DND-41 (cell line): ENCODE results near the gene LENG9.

ENCODE experiments used
- ATAC-seq: fragments of 200-7000 bp; cut with Tn5 transposase; 3 replicates; pipeline ENCODE4 v1.9.1; 2021; ENCODE audit warnings: low read depth; ENCODE audit not compliant: insufficient read depth
- DNase-seq: peaks from one replicate; pipeline ENCODE4 v3.0.0-alpha.2; 2020
- H2AFZ ChIP-seq: 2 replicates; pipeline ENCODE4 v1.6.0; 2012; ENCODE audit warnings: low read depth, low read length
- H3K27ac ChIP-seq: 2 replicates; pipeline ENCODE4 v1.5.1; 2012; ENCODE audit warnings: low read length, inconsistent platforms
- H3K27me3 ChIP-seq: fragments of 200-600 bp; sonication (generic); 2 replicates; pipeline ENCODE4 v1.6.0; 2012; ENCODE audit warnings: low read length, mild to moderate bottlenecking, inconsistent platforms; ENCODE audit not compliant: insufficient read depth, poor library complexity
- H3K36me3 ChIP-seq: 2 replicates; pipeline ENCODE4 v1.5.1; 2012; ENCODE audit warnings: low read length, inconsistent platforms; ENCODE audit not compliant: insufficient read depth
- H3K4me1 ChIP-seq: 2 replicates; pipeline ENCODE4 v1.5.1; 2012; ENCODE audit warnings: mild to moderate bottlenecking, low read length; ENCODE audit not compliant: insufficient read depth
- H3K4me2 ChIP-seq: 2 replicates; pipeline ENCODE4 v1.6.0; 2012; ENCODE audit warnings: mild to moderate bottlenecking, moderate library complexity, low read length, inconsistent platforms; ENCODE audit not compliant: insufficient read depth
- H3K4me3 ChIP-seq, 2 experiments: fragments of 200-600 bp in 1 of 2; shearing (Covaris generic) in 1 of 2; 2 replicates each; pipeline ENCODE4 v1.5.1; 2012 to 2016; ENCODE audit warnings: inconsistent platforms in 2 of 2, low read length in 2 of 2, mild to moderate bottlenecking in 2 of 2, low read depth in 1 of 2, moderate library complexity in 1 of 2
- H3K79me2 ChIP-seq: 2 replicates; pipeline ENCODE4 v1.6.0; 2012; ENCODE audit warnings: low read length, inconsistent platforms; ENCODE audit not compliant: insufficient read depth
- H3K9ac ChIP-seq: 2 replicates; pipeline ENCODE4 v1.6.0; 2012; ENCODE audit warnings: low read depth, mild to moderate bottlenecking, inconsistent platforms, low read length, moderate library complexity
- H3K9me3 ChIP-seq: 2 replicates; pipeline ENCODE4 v1.5.1; 2012; ENCODE audit warnings: low read length, moderate library complexity, mild to moderate bottlenecking, inconsistent platforms; ENCODE audit not compliant: insufficient read depth, severe bottlenecking
- H4K20me1 ChIP-seq: 2 replicates; pipeline ENCODE4 v1.6.0; 2012; ENCODE audit warnings: low read length; ENCODE audit not compliant: insufficient read depth
- CTCF ChIP-seq: IDR thresholded peaks from 2 replicates; pipeline ENCODE4 v1.5.1; 2012; ENCODE audit warnings: borderline replicate concordance, low read length, moderate library complexity, mild to moderate bottlenecking; ENCODE audit not compliant: poor library complexity, severe bottlenecking; ENCODE audit errors: extremely low read depth
- EZH2 ChIP-seq: IDR thresholded peaks from 3 replicates; pipeline ENCODE4 v1.6.1; 2012; ENCODE audit warnings: borderline replicate concordance, low read depth, mild to moderate bottlenecking, moderate library complexity, low read length, inconsistent platforms; ENCODE audit not compliant: severe bottlenecking

Gene LENG9

GRCh38 chr19:54461210-54461609 lies 2.4 kb downstream of the LENG9 start:
- H3K4me1 ChIP-seq: peaks cover 16% of the 10 kb centered on the region
- no peak overlapping the region for H3K27ac ChIP-seq
- H3K79me2 ChIP-seq: peaks cover 17% of the 10 kb centered on the region; the same call in 1 of the 2 replicates
- TF ChIP-seq CTCF (no peak), EZH2 (no peak)
- no peak overlapping the region for H3K4me3 ChIP-seq
- H3K4me2 ChIP-seq: no peak overlapping the region
- H3K36me3 ChIP-seq: peaks cover 65% of the 10 kb centered on the region
- no peak overlapping the region for H2AFZ ChIP-seq
- H3K9ac ChIP-seq: no peak overlapping the region
- H4K20me1 ChIP-seq: peaks cover 66% of the 10 kb centered on the region
- no peak for DNase-seq
- ATAC-seq: no peak
- H3K9me3 ChIP-seq: no peaks in the 10 kb centered on the region
- no peaks in the 10 kb centered on the region for H3K27me3 ChIP-seq

- no peak overlapping the region for H3K4me2 ChIP-seq
- H3K79me2 ChIP-seq: peaks cover 17% of the 10 kb centered on the region; the same call in 1 of the 2 replicates
- H3K36me3 ChIP-seq: peaks cover 72% of the 10 kb centered on the region
These were observed 3.2 kb downstream of the LENG9 start for GRCh38 chr19:54460230-54461005.

GRCh38 chr19:54459282-54460229 lies 4.0 kb downstream of the LENG9 start:
- Histone ChIP-seq H3K9ac (no peak overlapping the region), H2AFZ (no peak overlapping the region)

More at GRCh38 chr19:54460230-54461005, 3.2 kb downstream of the LENG9 start:
- TF ChIP-seq EZH2 (no peak), CTCF (no peak)
- ATAC-seq: no peak
- no peak overlapping the region for H3K9ac ChIP-seq
- H3K27ac ChIP-seq: no peak overlapping the region
- H4K20me1 ChIP-seq: peaks cover 74% of the 10 kb centered on the region
- H3K27me3 ChIP-seq: no peaks in the 10 kb centered on the region
- DNase-seq: no peak
- H3K4me1 ChIP-seq: peaks cover 16% of the 10 kb centered on the region
- no peaks in the 10 kb centered on the region for H3K9me3 ChIP-seq
- H3K4me3 ChIP-seq: no peak overlapping the region
- no peak overlapping the region for H2AFZ ChIP-seq

More at GRCh38 chr19:54459282-54460229, 4.0 kb downstream of the LENG9 start:
- H3K79me2 ChIP-seq: peaks cover 24% of the 10 kb centered on the region; the same call in 1 of the 2 replicates
- no peak overlapping the region for H3K4me3 ChIP-seq
- no peak overlapping the region for H3K4me2 ChIP-seq
- H3K9me3 ChIP-seq: no peaks in the 10 kb centered on the region
- H3K27me3 ChIP-seq: no peaks in the 10 kb centered on the region
- ATAC-seq (no peak), DNase-seq (no peak)
- H3K27ac ChIP-seq: no peak overlapping the region
- peaks cover 13% of the 10 kb centered on the region for H3K4me1 ChIP-seq
- no peak for TF ChIP-seq EZH2
- TF ChIP-seq CTCF: no peak
- peaks cover 81% of the 10 kb centered on the region for H3K36me3 ChIP-seq
- peaks cover 83% of the 10 kb centered on the region for H4K20me1 ChIP-seq
